ENCODE results near the gene ATG13. TPM values are rescaled to one million over a fixed set of nuclear protein-coding genes. Genes with fewer than 3 reads are reported as not detected.
"Not testable (repeated sequence)": the region's sequence is repeated elsewhere in the genome, so short reads cannot be mapped to it uniquely, and the experiment has no call there.

Gene ATG13
- total and polyA plus RNA-seq, 2 experiments from 2014 or later, result 32.9 to 71.1 TPM

- no peak overlapping the region for H3K27ac ChIP-seq (ENCODE audit: low read depth)
- no peaks in the 10 kb centered on the region; the same call in 1 of the 2 replicates for H3F3A ChIP-seq (replicated peaks; ENCODE audit: low read depth)
- no peaks in the 10 kb centered on the region for H3K9me3 Mint-ChIP-seq
- no peak overlapping the region for H3K4me3 ChIP-seq
- no peak for ATAC-seq
- H3K27ac Mint-ChIP-seq, result no peak overlapping the region
- no peak for DNase-seq (ENCODE audit: low spot score)
- H3K4me3 Mint-ChIP-seq, result no peak overlapping the region
- TF ChIP-seq CTCF (conservative IDR thresholded peaks at IDR 0.05; ENCODE audit: low read depth in 2 of 2) (no peak), CREB1 (CRISPR knock-in tag; IDR thresholded peaks at IDR 0.05; ENCODE audit: low read depth) (no peak), STAT1 (IDR thresholded peaks at IDR 0.05; ENCODE audit: unreplicated experiment) (no peak), ZNF462 (CRISPR knock-in tag; IDR thresholded peaks at IDR 0.05) (no peak), EZH2 (IDR thresholded peaks at IDR 0.05; ENCODE audit: low read depth, unreplicated experiment) (no peak), EZH2phosphoT487 (IDR thresholded peaks at IDR 0.05; ENCODE audit: unreplicated experiment) (no peak), JUNB (IDR thresholded peaks at IDR 0.05; ENCODE audit: unreplicated experiment) (no peak), ZNF114 (CRISPR knock-in tag; IDR thresholded peaks at IDR 0.05) (no peak), NANOG (IDR thresholded peaks at IDR 0.05; ENCODE audit: borderline replicate concordance) (no peak), ETS1 (IDR thresholded peaks at IDR 0.05) (no peak), POLR2AphosphoS5 (IDR thresholded peaks at IDR 0.05; ENCODE audit: low read depth) (no peak)
- no peaks in the 10 kb centered on the region for H3K27me3 ChIP-seq (ENCODE audit: insufficient read depth)
- H3K4me2 ChIP-seq, result no peak overlapping the region
- peaks cover 3% of the 10 kb centered on the region for H3K27me3 Mint-ChIP-seq (ENCODE audit: insufficient read depth, low read depth, poor library complexity)
- peaks cover 24% of the 10 kb centered on the region for H3K36me3 ChIP-seq (ENCODE audit: insufficient read depth)
- H3K4me1 Mint-ChIP-seq, result no peaks in the 10 kb centered on the region
- H3K4me1 ChIP-seq (ENCODE audit: insufficient read depth), result no peaks in the 10 kb centered on the region
- H3K36me3 Mint-ChIP-seq (ENCODE audit: low read depth), result peaks cover 41% of the 10 kb centered on the region
- H3K79me2 ChIP-seq (replicated peaks; ENCODE audit: insufficient read depth), result peaks cover 9% of the 10 kb centered on the region
- no peaks in the 10 kb centered on the region for H3K9me2 ChIP-seq (ENCODE audit: insufficient read depth)
- H4K20me1 ChIP-seq (replicated peaks; ENCODE audit: insufficient read depth), result no peaks in the 10 kb centered on the region; the same call in none of the 2 replicates
- no peak overlapping the region for H2AFZ ChIP-seq
These were observed 89.5 kb downstream of the ATG13 start for GRCh38 chr11:46706886-46707285.

DNA sequence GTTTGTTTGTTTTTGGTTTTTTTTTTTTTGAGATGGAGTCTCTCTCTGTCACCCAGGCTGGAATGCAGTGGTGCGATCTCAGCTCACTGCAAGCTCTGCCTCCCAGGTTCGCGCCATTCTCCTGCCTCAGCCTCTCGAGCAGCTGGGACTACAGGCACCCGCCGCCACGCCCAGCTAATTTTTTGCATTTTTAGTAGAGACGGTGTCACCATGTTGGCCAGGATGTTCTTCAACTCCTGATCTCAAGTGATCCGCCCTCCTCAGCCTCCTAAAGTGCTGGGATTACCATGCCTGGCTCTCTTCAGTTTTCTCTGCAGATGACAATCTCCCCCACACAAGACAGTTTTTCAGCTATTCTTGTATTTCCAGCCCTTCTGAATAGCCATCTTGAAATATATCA, 92.0 kb downstream of the ATG13 start:
- not testable (repeated sequence) for H3K9me3 Mint-ChIP-seq; H3K27me3 Mint-ChIP-seq (ENCODE audit: insufficient read depth, low read depth, poor library complexity); H3K27ac ChIP-seq (ENCODE audit: low read depth); H3K9me2 ChIP-seq (ENCODE audit: insufficient read depth); H3K36me3 ChIP-seq (ENCODE audit: insufficient read depth); H3K79me2 ChIP-seq (replicated peaks; ENCODE audit: insufficient read depth); ATAC-seq; H3K4me3 ChIP-seq; H4K20me1 ChIP-seq (replicated peaks; ENCODE audit: insufficient read depth); H2AFZ ChIP-seq; H3K27ac Mint-ChIP-seq; H3K4me1 Mint-ChIP-seq; DNase-seq (ENCODE audit: low spot score); H3F3A ChIP-seq (replicated peaks; ENCODE audit: low read depth); H3K27me3 ChIP-seq (ENCODE audit: insufficient read depth); H3K4me1 ChIP-seq (ENCODE audit: insufficient read depth); H3K4me3 Mint-ChIP-seq; H3K4me2 ChIP-seq
- H3K36me3 Mint-ChIP-seq (ENCODE audit: low read depth), result peaks cover 19% of the 10 kb centered on the region
